WTC11 (cell line): ENCODE measurements around the gene CSRNP3. TPM values are rescaled to one million over a fixed set of nuclear protein-coding genes. Genes with fewer than 3 reads are reported as not detected.

Experiments
- ATAC-seq: fragments of 200-7000 bp; cut with Tn5 transposase; 2 replicates; pipeline ENCODE4 v1.10.0; 2021; ENCODE audit warnings: mild to moderate bottlenecking, moderate library complexity
- CTCF ChIA-PET: fragments of 300-600 bp; sonication (Branson Sonifier 250); formaldehyde crosslinking; loops from one replicate; lab custom pipeline; 2021; ENCODE audit warnings: antibody characterized with exemption; lab: Charles Lee
- POLR2A ChIA-PET: fragments of 350-600 bp; sonication (Branson Sonifier 250); formaldehyde crosslinking; loops from one replicate; lab custom pipeline; 2021; ENCODE audit warnings: antibody characterized with exemption; lab: Charles Lee
- DNase-seq: peaks from one replicate; pipeline ENCODE4 v3.0.0; 2021; ENCODE audit warnings: low spot score
- H3K27ac Mint-ChIP-seq: 2 replicates; pipeline ENCODE4 v1.8.0; 2021; ENCODE audit warnings: mixed read lengths
- H3K27me3 Mint-ChIP-seq: 2 replicates; pipeline ENCODE4 v1.8.0; 2021; ENCODE audit warnings: low read depth, mild to moderate bottlenecking, moderate library complexity, mixed read lengths
- H3K36me3 Mint-ChIP-seq: 2 replicates; pipeline ENCODE4 v1.8.0; 2021; ENCODE audit warnings: mixed read lengths
- H3K4me1 Mint-ChIP-seq: 2 replicates; pipeline ENCODE4 v1.8.0; 2022; ENCODE audit warnings: mixed read lengths
- H3K4me3 Mint-ChIP-seq: 2 replicates; pipeline ENCODE4 v1.8.0; 2021; ENCODE audit warnings: mild to moderate bottlenecking, moderate library complexity, mixed read lengths
- H3K9me3 Mint-ChIP-seq: 2 replicates; pipeline ENCODE4 v1.8.0; 2021; ENCODE audit warnings: mixed read lengths
- CBFB ChIP-seq: sonication (generic); formaldehyde crosslinking; IDR thresholded peaks from 2 replicates; pipeline ENCODE4 v1.8.1; 2022; ENCODE audit warnings: mild to moderate bottlenecking, low read depth, missing genetic modification reagents
- CREM ChIP-seq: sonication (generic); formaldehyde crosslinking; IDR thresholded peaks from 2 replicates; pipeline ENCODE4 v1.8.1; 2022; ENCODE audit warnings: mild to moderate bottlenecking, missing genetic modification reagents, moderate library complexity
- E2F4 ChIP-seq: sonication (generic); formaldehyde crosslinking; IDR thresholded peaks from 2 replicates; pipeline ENCODE4 v1.8.1; 2022; ENCODE audit warnings: low read depth, mild to moderate bottlenecking, moderate library complexity, missing genetic modification reagents, borderline replicate concordance
- ERG ChIP-seq: fragments of 250-450 bp; sonication (Bioruptor Pico); IDR thresholded peaks from 2 replicates; pipeline ENCODE4 v1.8.0; 2021; ENCODE audit warnings: mild to moderate bottlenecking
- GABPB1 ChIP-seq: sonication (generic); formaldehyde crosslinking; IDR thresholded peaks from 2 replicates; pipeline ENCODE4 v1.8.1; 2023; ENCODE audit warnings: mild to moderate bottlenecking, missing genetic modification reagents
- GTF2I ChIP-seq: fragments of 250-450 bp; sonication (Bioruptor Pico); conservative IDR thresholded peaks from 2 replicates; pipeline ENCODE4 v1.4.0; 2021; ENCODE audit warnings: mild to moderate bottlenecking
- HMGXB4 ChIP-seq: sonication (generic); formaldehyde crosslinking; IDR thresholded peaks from 2 replicates; pipeline ENCODE4 v1.8.1; 2023; ENCODE audit warnings: mild to moderate bottlenecking, moderate library complexity, missing genetic modification reagents
- MAX ChIP-seq: sonication (generic); formaldehyde crosslinking; IDR thresholded peaks from 2 replicates; pipeline ENCODE4 v1.8.0; 2022; ENCODE audit warnings: mild to moderate bottlenecking, missing genetic modification reagents
- MLX ChIP-seq: sonication (generic); formaldehyde crosslinking; IDR thresholded peaks from 2 replicates; pipeline ENCODE4 v1.8.1; 2023; ENCODE audit warnings: mild to moderate bottlenecking, missing genetic modification reagents, moderate library complexity
- NR2C2 ChIP-seq: sonication (generic); formaldehyde crosslinking; IDR thresholded peaks from 2 replicates; pipeline ENCODE4 v1.8.0; 2022; ENCODE audit warnings: mild to moderate bottlenecking, missing genetic modification reagents
- PRDM15 ChIP-seq: sonication (generic); formaldehyde crosslinking; IDR thresholded peaks from 2 replicates; pipeline ENCODE4 v1.8.0; 2022; ENCODE audit warnings: missing genetic modification reagents
- SMAD4 ChIP-seq: sonication (generic); formaldehyde crosslinking; IDR thresholded peaks from 2 replicates; pipeline ENCODE4 v1.8.0; 2022; ENCODE audit warnings: mild to moderate bottlenecking, missing genetic modification reagents
- SOX15 ChIP-seq: fragments of 250-450 bp; sonication (Bioruptor Pico); IDR thresholded peaks from 2 replicates; pipeline ENCODE4 v1.9.0; 2021; ENCODE audit warnings: mild to moderate bottlenecking
- TP53 ChIP-seq: sonication (generic); formaldehyde crosslinking; IDR thresholded peaks from 2 replicates; pipeline ENCODE4 v1.8.1; 2023; ENCODE audit warnings: mild to moderate bottlenecking, missing genetic modification reagents
- ZBTB43 ChIP-seq: sonication (generic); formaldehyde crosslinking; IDR thresholded peaks from 2 replicates; pipeline ENCODE4 v1.8.1; 2023; ENCODE audit warnings: mild to moderate bottlenecking, missing genetic modification reagents
- ZMAT4 ChIP-seq: fragments of 250-450 bp; sonication (Bioruptor Pico); IDR thresholded peaks from 2 replicates; pipeline ENCODE4 v1.9.0; 2021; ENCODE audit warnings: mild to moderate bottlenecking
- ZNF317 ChIP-seq: sonication (generic); formaldehyde crosslinking; IDR thresholded peaks from 2 replicates; pipeline ENCODE4 v1.8.1; 2023; ENCODE audit warnings: low read depth, mild to moderate bottlenecking, moderate library complexity, missing genetic modification reagents, borderline replicate concordance
- total RNA-seq: library from RNA; stranded (reverse); gene quantifications from 3 replicates; pipeline ENCODE4 v1.2.3, GENCODE V29; 2021

Gene CSRNP3
- total RNA-seq, 1 experiment from 2014 or later: 7.3 TPM

GRCh38 chr2:165475277-165476004 lies 5.9 kb downstream of the CSRNP3 start:
- peak; percentile 45; the same call in 1 of the 2 replicates for ATAC-seq
- Mint-ChIP-seq H3K27me3 (no peaks in the 10 kb centered on the region), H3K36me3 (no peaks in the 10 kb centered on the region), H3K9me3 (no peaks in the 10 kb centered on the region; the same call in 1 of the 2 replicates), H3K4me3 (no peak overlapping the region), H3K4me1 (peaks cover 41% of the 10 kb centered on the region), H3K27ac (peak overlapping the region; percentile 38; the same call in 1 of the 2 replicates)
- CTCF ChIA-PET: no interaction called here
- POLR2A ChIA-PET: no interaction called here
- DNase-seq: no peak
- TF ChIP-seq MLX (CRISPR knock-in tag) (no peak), CREM (CRISPR knock-in tag) (no peak), GABPB1 (no peak), GTF2I (CRISPR knock-in tag) (no peak), ZNF317 (no peak), CBFB (CRISPR knock-in tag) (no peak), HMGXB4 (CRISPR knock-in tag) (no peak)

GRCh38 chr2:165479856-165480255 lies 10.4 kb downstream of the CSRNP3 start:
- ATAC-seq: no peak
- DNase-seq: no peak
- ChIA-PET CTCF (no interaction called here), POLR2A (no interaction called here)
- Mint-ChIP-seq H3K9me3 (peaks cover 18% of the 10 kb centered on the region), H3K36me3 (peaks cover 18% of the 10 kb centered on the region), H3K27ac (no peak overlapping the region), H3K27me3 (no peaks in the 10 kb centered on the region), H3K4me1 (peaks cover 12% of the 10 kb centered on the region), H3K4me3 (no peak overlapping the region)
- TF ChIP-seq SMAD4: no peak
- TF ChIP-seq SOX15 (CRISPR knock-in tag): no peak
- no peak for TF ChIP-seq TP53 (CRISPR knock-in tag)
- TF ChIP-seq NR2C2 (CRISPR knock-in tag): no peak
- TF ChIP-seq MAX: no peak
- TF ChIP-seq ERG: no peak
- no peak for TF ChIP-seq PRDM15 (CRISPR knock-in tag)
- TF ChIP-seq E2F4: no peak
- no peak for TF ChIP-seq ZBTB43 (CRISPR knock-in tag)
- TF ChIP-seq ZMAT4 (CRISPR knock-in tag): no peak
